ENCODE data around the gene TGM5.
A peak's percentile ranks its signal among the peaks of the same experiment; 100 is the strongest.
"Not testable (repeated sequence)": the region's sequence is repeated elsewhere in the genome, so short reads cannot be mapped to it uniquely, and the experiment has no call there.

TGM5 gene

GRCh38 chr15:43214592-43215295 lies 52.0 kb downstream of the TGM5 start:
- no peak for DNase-seq

DNA sequence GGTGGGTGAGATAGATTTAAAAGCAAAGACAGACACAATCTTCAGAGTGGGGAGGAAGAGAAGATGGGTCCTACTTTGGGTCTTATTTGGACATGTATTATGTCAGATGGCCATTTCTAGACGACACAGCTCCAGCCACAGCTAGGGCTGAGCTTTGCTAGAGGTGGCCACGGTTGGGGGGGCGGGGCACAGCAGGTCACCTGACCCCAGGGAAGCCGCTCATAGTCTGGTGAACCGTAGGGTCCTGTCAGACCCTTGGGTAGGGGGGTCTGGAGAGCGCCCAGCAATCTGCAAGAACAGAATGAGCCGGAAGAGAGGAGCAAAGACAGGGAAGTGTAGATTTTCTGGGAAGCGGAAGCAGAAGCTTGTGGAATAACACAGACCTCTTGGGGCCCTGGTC lies 52.6 kb downstream of the TGM5 start:
- no peak for DNase-seq

- no peak for DNase-seq
Observed at GRCh38 chr15:43213466-43213865, 53.3 kb downstream of the TGM5 start.

DNA sequence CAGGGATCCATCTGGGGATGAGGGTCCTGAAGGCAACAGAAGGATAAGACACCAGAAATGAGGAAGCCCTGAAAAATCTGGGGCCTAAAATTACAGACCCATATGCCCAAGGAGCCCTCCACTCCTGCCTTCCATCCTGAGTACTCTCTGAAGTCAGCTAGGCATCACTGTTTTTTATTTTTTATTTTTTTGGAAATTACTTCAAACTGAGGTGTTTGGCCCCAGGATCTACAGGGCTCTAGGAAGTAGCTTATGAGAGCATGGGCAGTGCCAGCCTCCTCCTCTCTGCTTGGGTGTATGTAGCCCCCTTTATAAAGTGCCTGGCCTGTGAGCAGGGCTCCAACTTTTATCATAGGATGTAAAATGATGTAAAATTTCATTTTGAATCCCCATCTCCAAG lies 53.8 kb downstream of the TGM5 start:
- no peak for DNase-seq

DNA sequence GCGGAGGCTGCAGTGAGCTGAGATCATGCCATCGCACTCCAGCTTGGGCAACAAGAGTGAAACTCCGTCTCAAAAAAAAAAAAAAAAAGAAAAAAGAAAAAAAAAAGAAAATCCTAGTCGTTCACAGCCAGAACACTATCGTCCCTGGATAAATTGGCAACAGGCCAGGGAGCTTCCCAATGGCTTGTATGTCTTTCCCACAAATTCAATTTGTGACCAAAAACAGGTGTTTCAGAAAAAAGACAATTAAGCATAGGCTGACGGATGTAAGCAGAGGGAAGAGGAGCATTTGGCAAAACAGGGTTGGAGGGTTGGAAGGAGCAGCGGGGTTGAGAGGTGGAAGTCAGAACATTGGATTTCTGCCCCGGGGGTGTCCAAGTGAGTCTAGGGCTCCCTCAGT lies 54.4 kb downstream of the TGM5 start:
- DNase-seq, result no peak

DNA sequence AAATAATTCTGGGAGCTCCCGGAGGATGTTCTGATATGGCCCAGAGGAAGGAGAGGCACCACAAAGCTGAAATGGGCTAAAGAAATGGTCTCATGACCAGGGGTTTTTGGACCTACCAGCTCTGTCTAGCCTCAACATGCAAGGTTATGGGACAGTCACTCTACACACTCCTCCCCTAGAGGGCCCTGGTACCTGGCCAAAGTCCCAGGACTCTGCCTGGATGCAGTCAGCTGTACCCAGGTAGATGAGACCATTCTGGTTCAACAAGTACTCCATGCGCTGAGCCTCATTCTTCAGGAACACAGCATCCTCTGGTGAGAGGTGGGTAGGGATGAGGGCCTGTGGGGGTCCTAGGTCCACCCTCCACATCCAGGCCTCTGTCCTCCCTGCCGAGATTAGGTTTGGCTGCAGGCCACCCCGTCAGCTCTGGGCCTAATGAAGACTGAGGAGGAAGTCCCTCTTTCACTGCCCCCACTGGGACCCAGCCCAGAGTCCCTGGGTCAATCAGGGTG lies 55.4 kb downstream of the TGM5 start:
- no peak for DNase-seq

DNA sequence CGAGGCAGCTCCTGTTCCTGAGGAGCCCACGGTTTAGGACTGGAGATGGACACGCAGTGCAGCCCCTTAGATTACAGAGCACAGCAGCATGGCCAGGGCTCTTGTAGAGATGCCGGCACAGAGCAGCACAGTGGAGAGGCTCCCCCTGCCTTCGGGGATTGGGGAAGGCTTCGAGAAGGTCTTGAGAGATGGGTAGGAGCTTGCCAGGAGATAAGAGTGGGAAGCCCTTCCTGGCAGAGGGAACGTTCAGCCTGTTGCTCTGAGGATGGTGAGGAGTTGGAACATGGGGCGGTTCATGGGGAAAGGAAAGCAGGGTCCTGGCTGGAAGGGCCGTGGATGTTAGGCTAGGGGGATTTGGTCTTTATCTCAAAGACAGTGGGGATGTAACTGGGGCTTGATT lies 55.9 kb downstream of the TGM5 start:
- DNase-seq, result no peak

DNA sequence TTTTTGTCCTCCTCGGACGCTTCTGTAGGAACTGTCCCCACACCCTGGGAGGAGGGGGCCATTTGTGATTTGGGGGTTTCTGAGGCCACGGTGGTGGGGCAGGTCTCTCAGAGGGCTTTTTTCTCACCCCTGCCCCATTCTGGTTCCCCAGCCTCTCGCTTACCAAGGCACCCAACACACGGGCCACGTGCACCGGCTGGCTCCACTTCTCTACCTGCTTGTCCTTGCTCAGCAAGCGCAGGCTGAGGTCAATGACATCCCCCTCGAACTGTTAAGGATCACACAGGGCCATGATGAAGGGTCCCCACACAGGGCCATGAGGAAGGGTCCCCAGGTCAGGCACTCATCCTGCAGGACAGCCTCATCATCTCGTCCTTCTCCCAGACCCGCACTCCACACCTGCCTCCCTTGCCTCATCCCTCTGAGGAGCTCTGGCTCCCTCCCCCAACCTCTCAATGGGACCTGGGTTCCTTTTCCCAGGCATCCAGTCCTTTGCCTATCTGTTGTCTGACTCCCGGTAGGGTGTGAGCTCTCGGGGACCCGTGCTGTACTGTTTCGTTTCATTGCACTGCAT lies 56.5 kb downstream of the TGM5 start:
- DNase-seq, result no peak

- DNase-seq, result no peak
Observed at GRCh38 chr15:43209059-43209824, 57.5 kb downstream of the TGM5 start.

DNA sequence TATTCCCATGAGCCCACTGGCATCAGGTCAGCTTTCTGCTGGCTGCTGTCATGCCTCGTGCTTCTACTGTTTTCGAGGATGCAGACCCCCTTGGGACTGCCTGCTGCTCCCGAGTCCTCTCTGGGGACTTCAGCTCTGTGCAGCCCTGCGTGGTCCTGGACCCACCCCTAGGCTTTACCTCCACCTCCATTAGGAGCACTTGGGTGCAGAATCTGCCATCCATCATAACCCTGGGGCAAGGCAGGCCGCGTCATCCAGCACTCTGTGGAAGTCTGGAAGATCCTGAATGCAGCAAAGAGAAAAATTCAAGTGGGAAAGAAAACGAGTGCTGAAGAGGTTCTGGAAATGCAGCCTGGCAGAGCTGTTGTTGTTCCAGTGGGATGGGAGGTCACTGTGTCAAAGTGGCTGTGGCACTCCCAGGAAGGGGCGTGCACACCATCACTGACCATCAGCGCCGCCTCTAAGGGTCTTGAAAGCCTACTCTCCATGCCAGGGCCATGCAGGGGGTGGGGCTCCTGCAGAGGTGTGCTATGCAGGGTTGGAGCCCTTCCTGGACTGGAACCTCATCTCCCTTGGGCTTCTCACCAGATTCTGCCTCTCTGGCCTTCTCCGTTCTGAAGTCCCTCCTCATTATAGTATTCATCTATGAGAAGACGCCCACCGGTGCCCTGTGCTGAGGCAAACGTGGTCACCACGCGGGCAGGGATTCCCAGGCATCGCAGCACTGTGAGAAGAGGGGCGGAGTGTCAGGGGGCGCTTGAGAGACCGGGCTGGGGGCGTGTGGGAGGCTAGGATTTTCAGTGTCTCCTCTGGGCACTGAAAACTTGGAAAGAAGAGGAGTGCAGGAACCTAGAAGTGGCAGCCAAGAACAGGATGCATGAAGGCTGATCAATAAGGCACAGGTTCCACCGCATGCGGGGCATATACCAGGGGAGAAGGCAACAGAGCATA lies 58.4 kb downstream of the TGM5 start:
- no peak for DNase-seq

- no peak for DNase-seq
Observed at GRCh38 chr15:43207024-43207423, 59.7 kb downstream of the TGM5 start.

DNA sequence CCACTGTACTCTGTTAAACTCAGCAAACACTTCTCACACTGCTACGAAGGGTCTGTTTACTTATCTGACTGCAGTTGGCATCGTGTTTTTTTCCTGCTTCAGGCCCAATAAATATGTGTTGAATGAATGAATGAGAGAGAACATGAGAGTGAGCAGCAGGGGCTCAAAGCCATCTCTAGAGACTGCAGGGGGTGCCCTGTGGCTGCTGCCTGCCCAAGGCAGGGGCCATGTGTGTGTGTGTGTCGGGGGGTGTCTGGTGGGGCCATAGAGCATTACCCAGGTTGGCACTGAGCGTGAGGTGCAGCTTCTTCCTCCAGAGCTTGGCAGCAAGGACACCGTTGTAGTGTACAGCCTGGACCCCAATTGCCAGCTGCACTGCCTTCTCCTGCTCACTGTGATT lies 60.7 kb downstream of the TGM5 start:
- DNase-seq, result no peak

GRCh38 chr15:43204016-43204901 lies 62.5 kb downstream of the TGM5 start:
- peak; percentile 67 for DNase-seq

DNA sequence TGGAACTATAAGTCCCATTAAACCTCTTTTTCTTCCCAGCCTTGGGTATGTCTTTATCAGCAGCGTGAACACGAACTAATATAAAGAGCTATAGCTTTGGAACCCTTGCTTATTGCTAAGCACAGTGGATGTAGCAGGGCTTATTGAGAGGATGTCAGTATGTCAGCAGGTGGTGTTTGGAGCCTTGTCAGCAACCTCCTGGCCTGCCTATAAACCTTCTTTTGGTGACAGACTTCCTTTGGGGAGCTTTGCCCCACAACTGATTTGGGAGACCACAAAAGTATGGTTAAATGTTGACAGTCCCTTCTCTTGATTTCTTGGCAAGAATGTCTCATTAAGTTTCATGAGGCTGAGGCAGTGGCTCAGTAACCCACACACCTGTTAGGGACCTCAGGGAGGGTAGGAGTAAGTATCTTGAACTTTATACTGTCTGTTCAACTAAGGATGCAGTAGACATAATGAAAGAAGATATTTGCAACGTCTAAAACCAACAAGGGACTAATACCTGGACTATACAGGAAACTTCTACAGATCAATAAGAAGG lies 66.7 kb downstream of the TGM5 start:
- DNase-seq, result no peak

GRCh38 chr15:43198992-43199391 lies 67.7 kb downstream of the TGM5 start:
- DNase-seq, result no peak

GRCh38 chr15:43198556-43198955 lies 68.2 kb downstream of the TGM5 start:
- not testable (repeated sequence) for DNase-seq

- not testable (repeated sequence) for DNase-seq
Observed at GRCh38 chr15:43197773-43198172, 69.0 kb downstream of the TGM5 start.

DNA sequence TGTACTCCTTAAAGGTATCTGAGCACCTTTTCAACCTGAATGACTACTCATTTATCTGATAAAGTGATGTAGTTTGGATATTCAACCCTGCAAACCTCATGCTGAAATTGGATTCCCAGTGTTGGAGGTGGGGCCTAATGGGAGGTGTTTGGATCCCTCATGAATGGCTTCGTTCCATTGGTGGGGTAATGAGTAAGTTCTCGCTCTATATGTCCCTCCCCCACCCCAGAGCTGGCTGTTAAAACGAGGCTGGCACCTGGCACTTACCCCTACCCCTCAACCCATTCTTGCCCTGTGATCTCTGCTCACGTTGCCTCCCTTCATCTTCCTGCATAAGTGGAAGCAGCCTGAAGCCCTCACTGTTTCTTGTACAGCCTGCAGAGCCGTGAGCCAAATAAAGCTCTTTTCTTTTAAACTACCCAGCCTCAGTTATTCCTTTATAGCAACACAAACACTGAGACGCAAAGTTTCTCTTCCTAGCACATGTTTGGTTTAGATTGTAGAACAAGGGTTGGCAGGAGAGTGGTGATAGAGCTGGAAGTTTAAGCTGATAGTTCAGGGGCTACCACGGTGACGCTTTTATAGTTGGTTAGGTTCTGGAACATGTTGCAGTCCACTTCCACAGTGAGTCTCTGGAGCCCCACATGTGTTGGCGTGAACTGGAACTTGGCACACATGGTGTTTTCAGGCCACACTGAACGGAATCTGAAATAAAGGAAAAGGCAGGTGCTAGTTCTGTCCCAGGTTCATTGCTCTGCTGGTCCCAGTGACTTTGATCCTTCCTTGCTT lies 69.8 kb downstream of the TGM5 start:
- no peak for DNase-seq

DNA sequence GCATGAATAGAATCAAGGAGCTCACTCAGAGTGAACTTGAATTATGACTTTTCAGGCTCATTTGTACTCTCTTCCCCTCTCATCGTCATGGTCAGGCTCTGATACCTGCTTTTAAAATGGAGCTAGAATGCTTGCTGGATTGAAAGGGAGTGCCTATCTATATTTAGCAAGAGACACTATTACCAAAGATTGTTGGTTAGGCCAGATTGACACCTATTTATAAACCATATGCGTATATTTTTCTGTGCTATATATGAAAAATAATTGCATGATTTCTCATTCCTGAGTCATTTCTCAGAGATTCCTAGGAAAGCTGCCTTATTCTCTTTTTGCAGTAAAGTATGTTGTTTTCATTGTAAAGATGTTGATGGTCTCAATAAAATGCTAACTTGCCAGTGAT lies 71.9 kb downstream of the TGM5 start:
- DNase-seq, result no peak

DNA sequence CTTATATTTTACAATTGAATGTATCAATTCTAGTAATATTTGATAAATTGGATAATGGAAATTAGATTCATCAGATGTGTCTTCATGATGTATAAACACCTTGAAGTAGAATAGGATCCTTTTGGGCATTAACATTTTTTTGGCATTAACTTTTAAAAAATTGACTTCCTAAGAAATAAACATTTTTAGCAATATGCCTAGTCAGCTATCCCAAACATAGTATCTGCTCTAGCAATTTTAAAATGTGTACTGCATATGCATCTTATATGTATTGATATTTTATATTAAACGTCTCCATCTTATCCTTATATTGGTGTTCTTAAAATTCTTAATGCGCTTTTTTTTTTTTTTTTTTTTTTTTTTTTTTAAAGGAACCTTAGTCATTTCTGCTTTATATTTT lies 73.0 kb downstream of the TGM5 start:
- DNase-seq, result no peak

- DNase-seq, result no peak
Observed at GRCh38 chr15:43190178-43190577, 76.5 kb downstream of the TGM5 start.

Measured in activated CD8-positive, alpha-beta memory T cell treated with anti-CD3 and anti-CD28 coated beads, Interleukin-2, amount 50 U/mL, for 48 hours (primary cell).